ENCODE data around the gene SV2B.
A peak's percentile ranks its signal among the peaks of the same experiment; 100 is the strongest.
"Not testable (repeated sequence)": the region's sequence is repeated elsewhere in the genome, so short reads cannot be mapped to it uniquely, and the experiment has no call there.

Gene SV2B, protein sequence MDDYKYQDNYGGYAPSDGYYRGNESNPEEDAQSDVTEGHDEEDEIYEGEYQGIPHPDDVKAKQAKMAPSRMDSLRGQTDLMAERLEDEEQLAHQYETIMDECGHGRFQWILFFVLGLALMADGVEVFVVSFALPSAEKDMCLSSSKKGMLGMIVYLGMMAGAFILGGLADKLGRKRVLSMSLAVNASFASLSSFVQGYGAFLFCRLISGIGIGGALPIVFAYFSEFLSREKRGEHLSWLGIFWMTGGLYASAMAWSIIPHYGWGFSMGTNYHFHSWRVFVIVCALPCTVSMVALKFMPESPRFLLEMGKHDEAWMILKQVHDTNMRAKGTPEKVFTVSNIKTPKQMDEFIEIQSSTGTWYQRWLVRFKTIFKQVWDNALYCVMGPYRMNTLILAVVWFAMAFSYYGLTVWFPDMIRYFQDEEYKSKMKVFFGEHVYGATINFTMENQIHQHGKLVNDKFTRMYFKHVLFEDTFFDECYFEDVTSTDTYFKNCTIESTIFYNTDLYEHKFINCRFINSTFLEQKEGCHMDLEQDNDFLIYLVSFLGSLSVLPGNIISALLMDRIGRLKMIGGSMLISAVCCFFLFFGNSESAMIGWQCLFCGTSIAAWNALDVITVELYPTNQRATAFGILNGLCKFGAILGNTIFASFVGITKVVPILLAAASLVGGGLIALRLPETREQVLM

DNA sequence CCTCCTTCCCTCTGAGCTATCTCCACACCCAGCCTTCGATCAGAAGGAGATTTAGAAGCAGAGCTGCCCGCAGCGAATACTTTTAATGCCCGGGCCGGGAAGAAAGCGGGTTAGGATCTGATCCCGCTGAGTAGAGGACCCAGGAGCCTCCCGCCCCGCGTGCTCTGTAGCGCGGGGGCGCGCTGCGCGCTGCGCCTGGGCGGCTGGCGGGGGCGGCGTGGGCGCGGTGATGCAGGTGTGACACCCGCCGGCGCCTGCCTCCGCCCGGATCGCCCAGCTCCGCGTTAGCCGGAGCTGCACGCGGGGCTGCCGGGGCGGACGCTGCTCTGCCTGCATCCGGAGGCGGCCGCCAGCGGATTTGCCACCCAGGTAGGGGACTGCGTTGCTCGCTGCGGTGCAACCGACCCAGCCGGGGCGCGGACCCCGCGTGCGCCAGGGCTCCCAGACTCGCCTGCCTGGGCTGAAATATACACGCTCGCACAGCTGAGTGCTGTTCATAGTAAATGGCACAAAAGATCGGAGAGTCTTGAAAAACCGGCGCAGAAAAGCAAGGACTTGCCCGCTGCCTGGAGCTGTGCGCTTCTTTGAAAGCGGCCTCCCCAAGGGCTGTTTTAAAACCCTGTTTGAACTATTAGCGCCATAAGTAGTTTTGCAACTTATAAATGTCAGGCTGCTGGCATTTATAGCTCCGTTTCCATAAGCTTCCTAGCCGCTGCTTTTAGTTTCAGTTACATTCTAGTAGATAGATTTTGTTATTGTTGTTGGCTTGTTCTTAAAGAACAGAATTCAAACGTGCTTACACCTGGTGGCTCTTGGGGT lies at the start of gene SV2B:
Gene SV2B, plus strand, starts transcription at position 263 of the 819 bp plus-strand sequence. CDS start 126,007 bp downstream, outside the sequence.
- DNase-seq: no peak

DNA sequence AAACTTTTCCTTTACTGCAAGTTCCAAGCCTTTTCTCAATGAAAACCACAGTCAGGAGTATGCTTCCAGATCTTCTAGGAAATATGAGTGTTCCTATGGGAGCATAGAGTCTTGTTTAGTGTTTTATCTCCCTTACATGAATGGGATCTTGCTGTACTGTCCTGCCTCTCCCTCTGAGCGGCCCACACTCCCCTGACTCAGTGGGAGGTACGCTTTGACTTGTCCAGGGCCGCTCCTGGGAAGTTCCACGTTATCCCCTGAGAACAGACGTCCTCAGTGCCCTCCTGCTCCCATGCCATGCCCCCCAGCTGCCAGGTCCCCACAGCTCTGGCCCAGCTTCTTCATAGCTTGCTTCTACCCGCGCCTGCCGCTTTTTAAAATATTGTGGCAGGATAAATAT lies 48.8 kb upstream of the SV2B start:
- DNase-seq: no peak

DNA sequence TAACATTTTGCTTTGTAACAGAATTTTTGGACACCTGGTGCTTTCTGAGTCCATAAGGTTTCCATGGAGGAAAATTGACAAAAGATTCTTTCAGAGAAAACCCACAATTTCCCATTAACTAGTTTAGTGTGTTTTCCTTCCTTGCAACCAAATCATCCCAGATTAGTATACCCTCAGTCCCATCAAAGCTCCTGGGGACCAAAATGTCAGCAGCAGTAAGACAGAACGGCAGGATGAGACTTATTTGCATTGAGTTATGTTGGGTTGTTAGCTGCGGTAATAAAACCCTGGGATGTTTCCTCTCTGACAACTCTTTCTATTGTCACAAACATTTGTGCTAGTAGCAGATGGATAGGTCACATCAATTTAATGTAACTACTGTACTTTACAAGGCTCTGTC lies 45.2 kb upstream of the SV2B start:
- no peak for DNase-seq

DNA sequence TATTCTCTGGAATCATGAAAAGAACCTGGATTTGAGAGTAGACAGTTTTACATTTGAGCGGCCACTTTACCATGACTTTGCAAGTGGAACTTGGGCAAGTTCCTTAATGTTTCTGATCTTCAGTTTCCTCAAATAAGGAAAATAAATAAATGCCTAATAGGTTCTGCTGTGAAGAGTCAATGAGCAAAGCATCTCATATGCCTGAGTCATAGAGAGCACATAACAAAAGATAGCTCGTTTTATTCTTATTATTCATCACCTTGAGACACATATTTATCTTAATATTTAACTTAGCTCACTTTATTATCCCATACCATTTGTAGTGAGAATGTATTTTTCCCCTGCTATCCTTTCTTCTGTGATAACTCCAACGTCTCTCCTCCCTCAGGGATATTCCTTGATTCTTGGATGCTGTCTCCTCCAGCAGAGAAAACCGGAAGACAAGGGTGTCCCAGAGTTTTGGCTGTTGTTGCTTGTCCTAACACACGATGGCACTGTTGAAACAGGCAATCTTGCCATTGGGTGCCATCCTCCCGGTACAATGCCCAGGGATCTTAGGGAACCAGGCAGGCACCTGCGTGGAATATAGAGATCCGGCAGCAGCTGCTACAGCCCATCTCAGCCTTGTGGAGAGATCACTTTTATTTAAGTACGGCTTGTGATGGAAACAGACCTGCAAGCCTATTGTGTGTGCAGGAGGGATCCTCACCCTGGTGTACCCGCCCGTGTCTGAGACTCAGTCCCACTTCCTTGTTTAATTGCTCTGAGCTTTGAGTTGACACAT lies 44.3 kb upstream of the SV2B start:
- peak; percentile 42 for DNase-seq

DNA sequence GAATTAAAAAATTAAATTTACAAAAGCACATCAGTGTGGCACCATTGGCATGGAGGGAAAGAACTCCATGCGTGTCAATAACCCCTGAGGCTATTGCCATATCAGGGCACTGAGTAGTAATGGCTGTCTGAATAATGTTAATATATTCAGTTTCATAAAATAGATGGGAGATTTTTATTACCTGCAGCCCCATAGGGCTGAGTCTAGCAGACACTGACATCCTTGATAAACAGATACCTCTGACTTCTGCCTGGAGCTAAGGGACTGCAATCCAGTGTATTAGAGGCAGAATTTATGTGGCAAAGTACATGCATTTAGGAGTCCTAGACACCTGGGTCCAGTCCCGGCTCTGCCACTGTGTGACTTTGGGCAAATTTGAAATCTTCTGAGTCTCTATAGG lies 38.8 kb upstream of the SV2B start:
- DNase-seq: no peak

DNA sequence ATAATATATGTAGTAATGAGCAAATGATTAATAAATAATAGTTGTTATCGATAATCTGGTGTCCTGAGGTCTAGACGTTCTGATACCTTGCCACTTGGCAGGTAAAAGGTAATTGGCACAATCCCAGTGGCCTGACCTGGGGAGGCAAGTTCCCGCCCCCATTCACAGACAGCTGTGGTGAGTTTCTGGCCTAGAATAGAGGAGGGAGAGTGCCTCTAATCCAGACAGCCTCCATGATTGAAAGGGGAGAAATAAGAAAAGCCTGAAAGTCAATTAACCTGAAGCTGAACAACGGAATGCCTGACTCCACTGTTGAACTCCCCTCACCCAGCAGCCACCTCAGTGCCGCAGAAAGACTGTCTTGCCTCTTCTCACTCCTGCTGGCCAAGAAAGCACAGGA lies 38.1 kb upstream of the SV2B start:
- no peak for DNase-seq

DNA sequence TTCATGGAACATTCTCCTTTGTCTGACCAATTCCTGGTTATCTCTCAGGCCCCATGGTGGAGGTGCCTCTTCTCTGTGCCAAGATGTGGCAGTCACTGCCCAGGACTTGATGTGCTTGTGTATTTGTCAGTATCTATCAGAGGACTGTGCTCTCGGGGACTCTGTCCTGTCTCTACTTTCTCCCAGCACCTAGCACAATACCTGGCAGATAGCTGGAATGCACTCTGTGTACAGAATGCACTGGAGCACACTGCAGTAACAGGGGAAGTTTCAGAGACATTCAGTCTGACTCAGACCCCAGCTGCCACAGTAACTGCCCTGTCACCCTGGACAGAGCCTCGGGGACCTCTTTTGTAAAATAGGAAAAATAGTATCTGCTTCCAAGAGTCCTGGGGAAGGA lies 34.6 kb upstream of the SV2B start:
- DNase-seq: no peak

DNA sequence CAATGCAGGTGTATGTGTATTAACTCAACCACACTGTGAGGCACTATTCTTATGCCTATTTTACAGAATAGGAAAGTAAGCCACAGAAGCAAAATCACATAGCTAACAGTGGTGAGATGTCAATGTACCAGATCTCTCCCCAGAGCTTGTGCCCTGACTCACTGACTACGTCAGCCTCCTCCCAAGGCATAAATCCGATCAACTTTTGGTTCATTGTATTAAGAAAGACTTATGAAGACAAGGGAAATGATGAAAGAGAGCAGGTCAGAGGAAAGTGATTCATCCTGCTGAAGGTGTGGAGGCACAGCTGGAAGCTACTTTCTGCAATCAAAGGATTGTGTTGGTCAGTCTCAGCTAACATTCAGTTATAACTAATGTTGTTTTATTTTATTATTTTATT lies 33.0 kb upstream of the SV2B start:
- DNase-seq: no peak

DNA sequence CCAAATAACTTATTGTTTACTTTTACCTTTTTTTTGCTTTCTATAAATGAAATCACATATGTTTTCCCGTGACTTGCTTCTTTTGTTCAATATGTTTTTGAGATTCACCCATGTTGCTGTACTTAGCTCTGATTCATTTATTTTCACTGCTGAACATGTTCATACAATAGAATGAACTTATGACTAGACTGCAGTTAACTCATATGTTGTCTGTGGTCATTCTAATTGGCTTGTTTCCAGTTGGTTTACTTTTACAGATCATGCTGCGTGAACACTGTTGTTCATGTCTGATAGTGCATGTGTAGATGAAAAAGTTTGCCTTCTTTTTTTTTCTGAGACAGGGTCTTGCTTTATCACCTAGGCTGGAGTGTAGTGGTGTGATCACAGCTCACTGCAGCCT lies 31.6 kb upstream of the SV2B start:
- DNase-seq: no peak

DNA sequence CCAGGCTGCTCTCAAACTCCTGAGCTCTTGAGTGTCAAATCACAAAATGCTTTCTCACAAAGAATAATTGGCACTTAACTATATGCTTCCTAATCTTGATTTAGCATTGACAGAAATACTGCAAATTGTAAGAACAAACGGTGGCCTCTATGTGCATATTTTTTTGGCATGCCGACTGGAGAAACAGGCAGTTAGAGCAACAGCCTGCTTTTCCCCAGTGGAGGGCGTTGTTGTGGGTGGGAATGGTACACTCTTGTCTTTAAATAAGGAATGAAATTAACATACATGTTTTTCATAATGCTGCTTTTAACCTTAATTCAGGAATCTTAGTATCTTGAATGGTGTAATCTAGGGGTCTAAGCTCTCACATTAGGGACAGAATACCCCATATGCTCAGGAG lies 31.1 kb upstream of the SV2B start:
- DNase-seq: no peak

DNA sequence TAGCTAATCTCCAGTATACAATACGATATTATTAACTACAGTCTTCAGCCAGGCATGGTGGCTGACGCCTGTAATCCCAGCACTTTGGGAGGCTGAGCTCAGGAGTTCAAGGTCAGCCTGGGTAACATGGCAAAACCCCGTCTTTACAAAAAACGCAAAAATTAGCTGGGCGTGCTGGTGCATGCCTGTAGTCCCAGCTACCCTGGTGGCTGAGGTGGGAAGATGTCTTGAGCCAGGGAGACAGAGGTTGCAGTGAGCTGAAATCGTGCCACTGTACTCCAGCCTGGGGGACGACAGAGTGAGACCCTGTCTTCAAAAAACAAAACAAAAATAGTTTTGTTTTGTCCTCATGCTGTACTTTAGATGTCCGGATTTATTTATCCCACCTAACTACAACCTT lies 29.2 kb upstream of the SV2B start:
- no peak for DNase-seq

DNA sequence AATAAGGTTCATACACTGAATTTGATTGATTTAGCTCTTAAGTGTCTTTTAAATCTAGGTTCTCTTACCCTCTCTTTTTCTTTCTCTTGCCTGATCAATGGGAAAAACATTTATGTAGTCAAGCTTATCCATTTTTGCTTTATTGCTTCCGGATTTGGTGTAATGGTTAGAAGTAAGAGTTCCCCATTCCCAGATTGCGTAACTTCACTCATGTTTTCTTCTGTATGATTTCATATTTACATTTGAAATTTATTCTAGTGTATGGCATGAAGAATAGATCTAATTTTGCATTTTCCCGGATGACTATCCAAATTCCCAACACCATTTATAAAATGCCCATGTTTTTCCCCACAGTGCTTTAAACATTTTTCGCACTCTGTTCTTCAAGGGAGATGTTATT lies 27.9 kb upstream of the SV2B start:
- DNase-seq: no peak

DNA sequence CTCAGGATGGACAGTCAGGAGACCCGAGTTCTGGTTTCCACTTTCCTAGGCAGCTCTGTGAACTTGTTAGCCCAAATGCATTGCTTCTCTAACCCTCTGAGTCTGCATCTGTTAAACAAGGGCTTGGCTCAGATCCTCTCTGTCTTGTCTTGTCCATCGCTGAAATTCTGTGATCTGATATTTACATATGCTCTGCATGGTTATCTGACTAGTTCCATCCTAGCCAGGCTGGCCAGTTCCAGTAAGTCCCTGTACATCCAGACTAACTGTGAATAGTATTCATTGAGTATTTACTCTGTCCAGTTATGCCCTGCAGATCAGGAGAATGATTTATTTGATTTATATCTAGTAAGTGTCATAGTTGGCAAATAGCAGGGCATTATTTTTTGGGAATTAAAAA lies 27.0 kb upstream of the SV2B start:
- no peak for DNase-seq

DNA sequence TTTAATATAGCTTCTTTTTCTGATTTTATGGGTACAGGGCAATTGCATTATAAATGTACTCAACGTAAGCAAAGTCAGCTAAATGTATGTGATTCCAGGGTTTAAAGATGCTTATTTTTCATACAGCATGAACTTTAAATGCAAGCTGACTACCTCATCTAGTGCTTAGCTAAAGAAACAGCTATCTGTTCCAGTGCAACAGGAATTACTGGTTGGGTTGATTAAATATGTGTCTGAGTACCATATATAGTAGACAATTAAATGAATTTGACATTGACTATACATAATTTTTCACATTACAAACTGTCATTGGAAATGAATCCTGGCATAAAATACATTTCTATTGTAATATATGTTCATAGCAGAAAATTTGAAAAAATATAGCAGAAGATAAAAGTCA lies 26.3 kb upstream of the SV2B start:
- no peak for DNase-seq

DNA sequence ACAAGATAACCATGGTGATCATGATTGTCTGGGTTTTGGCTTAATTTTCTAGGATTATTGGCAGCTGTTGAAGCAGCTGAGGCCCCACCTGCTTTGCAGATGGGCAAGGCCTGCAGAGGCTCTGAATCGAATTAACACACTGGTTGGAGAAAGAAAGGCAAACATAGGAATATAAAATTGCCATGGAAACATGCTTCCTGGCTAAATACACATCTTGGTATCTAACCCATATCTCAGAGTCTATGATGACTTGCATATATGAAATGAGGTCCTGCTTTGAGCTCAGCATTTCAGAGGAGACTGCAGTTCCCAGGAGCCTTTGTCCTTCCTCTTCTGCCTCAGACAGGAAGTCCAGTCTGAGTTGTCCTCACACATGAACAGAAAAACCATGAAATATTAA lies 24.3 kb upstream of the SV2B start:
- DNase-seq: no peak

DNA sequence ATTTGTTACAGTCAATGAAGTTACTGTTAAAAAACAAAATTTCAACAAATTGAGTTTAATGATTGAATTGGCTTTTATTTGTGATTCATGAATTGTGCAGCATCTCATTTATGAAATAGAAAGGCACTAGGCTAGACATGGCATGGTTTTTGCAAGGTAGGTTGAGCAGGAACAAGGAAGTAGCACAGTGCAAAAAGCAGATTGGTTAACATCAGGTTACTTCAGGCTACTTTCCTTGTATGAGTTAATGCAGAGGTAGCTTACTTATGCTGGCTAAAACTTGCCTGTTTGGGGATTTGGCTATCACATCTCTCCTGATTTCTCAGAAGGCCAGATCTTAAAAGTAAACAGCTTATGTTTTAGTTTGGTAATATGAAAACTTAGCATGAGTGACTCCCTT lies 23.0 kb upstream of the SV2B start:
- DNase-seq: no peak

DNA sequence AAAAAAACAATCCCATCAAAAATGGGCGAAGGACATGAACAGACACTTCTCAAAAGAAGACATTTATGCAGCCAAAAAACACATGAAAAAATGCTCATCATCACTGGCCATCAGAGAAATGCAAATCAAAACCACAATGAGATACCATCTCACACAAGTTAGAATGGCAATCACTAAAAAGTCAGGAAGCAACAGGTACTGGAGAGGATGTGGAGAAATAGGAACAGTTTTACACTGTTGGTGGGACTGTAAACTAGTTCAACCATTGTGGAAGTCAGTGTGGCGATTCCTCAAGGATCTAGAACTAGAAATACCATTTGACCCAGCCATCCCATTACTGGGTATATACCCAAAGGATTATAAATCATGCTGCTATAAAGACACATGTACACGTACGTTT lies 6.2 kb upstream of the SV2B start:
- DNase-seq: not testable (repeated sequence)

DNA sequence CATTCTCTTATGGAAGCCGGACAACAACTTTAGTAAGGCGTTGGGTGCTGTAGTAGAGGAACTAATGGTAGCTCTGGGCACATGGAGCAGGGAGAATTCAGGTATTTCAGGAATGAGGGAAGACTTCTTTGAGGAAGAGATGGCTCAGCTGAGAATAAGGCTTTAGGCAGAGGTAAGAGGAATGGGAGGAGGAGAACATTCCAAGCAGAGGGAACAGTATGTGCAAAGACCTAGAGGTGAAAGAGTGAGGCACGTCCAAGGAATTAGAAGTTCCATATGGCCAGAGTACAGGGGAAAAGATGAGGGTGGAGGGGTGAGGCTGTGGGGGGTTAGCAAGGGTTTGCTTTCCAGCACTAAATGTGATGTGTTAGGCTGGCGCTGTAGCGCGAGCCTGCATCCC lies 1.6 kb upstream of the SV2B start:
- no peak for DNase-seq

DNA sequence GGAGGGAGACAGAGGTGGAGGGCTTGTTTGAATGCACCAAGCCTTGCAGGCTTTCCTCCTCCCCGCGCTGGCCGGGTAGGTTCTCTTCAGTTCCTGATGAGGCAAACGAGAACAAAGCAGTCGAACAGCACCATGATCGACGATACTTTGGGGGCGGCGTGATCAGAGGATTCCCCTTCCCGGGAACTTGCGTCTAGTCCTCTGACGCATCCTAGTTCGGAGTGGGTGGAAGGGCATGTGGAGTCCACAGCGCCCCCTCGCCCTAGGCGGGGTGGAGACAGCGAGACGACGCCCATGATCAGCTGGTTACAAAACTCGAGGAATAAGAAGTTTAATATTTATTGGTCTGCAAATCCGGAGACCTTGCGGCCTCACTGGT lies 452 bp upstream of the SV2B start:
- DNase-seq: no peak

DNA sequence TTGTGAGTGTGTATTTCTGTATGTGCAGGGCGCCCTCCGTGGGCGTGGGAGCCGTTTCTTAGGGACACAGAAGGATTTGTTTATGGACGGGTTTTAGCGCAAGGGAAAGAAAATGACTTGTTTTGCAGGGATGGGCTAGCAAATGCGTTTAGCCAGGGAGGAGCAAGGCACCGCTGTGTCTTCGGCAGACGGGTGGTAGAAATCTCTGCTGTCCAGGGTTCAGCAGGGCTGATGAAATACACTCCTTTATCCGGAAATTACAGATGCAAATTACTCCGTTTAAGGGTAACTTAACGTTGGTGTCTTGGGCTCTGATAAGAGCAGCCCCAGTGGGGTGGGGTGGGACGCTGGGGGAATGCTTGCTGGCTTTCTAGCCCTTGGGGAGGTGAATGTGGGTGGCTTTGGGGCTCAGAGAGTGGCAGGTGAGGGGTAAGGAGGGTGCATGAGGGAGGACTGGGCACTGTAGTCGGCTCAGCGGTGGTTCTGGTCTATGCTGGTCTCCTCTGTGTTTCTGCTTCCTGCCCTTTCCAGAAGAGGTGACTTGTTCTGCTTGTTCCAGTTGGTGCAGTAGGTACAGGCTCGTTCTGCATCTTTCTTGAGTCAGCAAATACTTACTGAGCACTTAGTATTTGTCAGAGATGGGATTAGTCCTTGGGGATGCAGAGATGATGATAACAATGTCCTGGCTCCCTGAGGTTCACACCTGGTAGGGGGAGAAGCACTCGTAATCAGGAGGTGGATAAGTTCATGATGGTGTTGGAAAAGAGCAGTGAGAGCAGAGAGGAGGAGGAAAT lies 954 bp downstream of the SV2B start:
- no peak for DNase-seq

DNA sequence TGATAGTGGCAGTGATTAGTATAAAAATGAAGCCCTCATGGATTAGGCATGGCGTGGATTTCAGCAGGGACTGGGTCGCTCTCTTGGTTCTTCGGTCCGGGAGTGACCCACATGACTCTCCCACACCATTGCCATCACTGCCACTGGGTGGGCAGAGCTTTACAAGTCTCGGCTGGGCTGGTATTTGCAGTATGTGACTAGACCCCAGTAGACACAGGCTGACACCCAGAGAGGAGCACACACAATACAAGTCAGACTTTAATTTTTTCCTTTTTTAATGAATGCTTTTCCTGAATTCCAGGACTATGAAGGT lies 1.5 kb downstream of the SV2B start:
- no peak for DNase-seq

DNA sequence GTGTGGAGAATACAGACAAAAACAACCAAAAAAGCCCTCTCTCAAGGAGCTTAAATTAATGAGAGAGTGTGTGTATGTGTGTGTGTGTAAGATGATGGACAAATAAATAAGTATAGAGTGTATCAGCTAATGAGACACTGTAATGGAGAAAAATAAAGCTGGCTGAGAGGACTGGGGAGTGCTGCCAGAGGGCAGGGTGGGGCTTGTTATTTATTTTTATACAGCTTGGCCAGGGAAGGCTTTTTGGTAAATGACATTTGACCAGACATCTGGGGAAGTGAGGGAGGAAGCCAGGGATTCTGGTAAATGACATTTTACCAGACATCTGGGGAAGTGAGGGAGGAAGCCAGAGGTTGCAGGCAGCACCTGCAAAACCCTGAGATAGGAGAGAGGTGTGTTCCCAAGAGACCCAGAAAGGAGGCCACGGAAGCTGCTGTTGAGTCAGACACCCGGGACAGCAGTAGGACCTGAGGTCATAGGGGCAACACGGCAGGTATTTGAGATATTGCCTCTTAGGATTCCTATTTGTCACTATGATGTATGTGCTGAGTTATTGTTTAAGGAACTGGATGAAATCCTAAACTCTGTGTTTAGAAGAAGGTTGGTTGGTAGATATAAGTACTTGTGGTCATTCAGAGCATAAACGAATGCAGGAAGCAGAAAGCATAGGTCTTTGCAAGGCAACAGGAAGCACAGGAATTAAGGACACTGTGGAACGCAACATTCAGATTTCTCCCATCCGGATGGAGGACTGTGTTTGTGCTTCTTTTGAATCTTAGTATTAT lies 2.7 kb downstream of the SV2B start:
- DNase-seq: no peak

All from GDM1 (cell line).